HG03439 (cell line): ENCODE measurements around the gene GAGE12D.
"Not testable (repeated sequence)": the region's sequence is repeated elsewhere in the genome, so short reads cannot be mapped to it uniquely, and the experiment has no call there.

Source experiments
- ATAC-seq: cut with Tn5 transposase; IDR thresholded peaks from one replicate; pipeline ENCODE4 v1.9.1; 2021; ENCODE audit warnings: mild to moderate bottlenecking, moderate library complexity; ENCODE audit not compliant: unreplicated experiment

The GAGE12D gene

GRCh38 chrX:49541433-49541832 is at the start of gene GAGE12D:
GAGE12D (plus strand) TSS chrX:49541733; CDS start chrX:49542888, 1,155 bp downstream.
- not testable (repeated sequence) for ATAC-seq

GRCh38 chrX:49531877-49532276 is 9.7 kb upstream of the GAGE12D start, which contains the start of gene GAGE12C:
GAGE12C (plus strand) TSS chrX:49532177; CDS start chrX:49533332, 1,155 bp downstream.
- not testable (repeated sequence) for ATAC-seq

- ATAC-seq = not testable (repeated sequence)
Observed at GRCh38 chrX:49550989-49551388, 9.5 kb downstream of the GAGE12D start, which contains the start of gene GAGE12E. GAGE12E (plus strand) TSS chrX:49551289; CDS start chrX:49552444, 1,155 bp downstream.

GRCh38 chrX:49560542-49560941 is 19.0 kb downstream of the GAGE12D start, which contains the start of gene GAGE12F:
GAGE12F (plus strand) TSS chrX:49560842; CDS start chrX:49561997, 1,155 bp downstream.
- not testable (repeated sequence) for ATAC-seq

GRCh38 chrX:49568728-49569127 is 27.2 kb downstream of the GAGE12D start:
- ATAC-seq = not testable (repeated sequence)

GRCh38 chrX:49569152-49569551 is 27.6 kb downstream of the GAGE12D start:
- ATAC-seq = not testable (repeated sequence)

GRCh38 chrX:49570100-49570499 is 28.6 kb downstream of the GAGE12D start, which contains the start of gene GAGE12G:
GAGE12G (plus strand) TSS chrX:49570400; CDS start chrX:49571555, 1,155 bp downstream.
- ATAC-seq = not testable (repeated sequence)

GRCh38 chrX:49579649-49580048 is 38.1 kb downstream of the GAGE12D start, which contains the start of gene GAGE12H:
GAGE12H (plus strand) TSS chrX:49579949; CDS start chrX:49581104, 1,155 bp downstream.
- not testable (repeated sequence) for ATAC-seq

- ATAC-seq = not testable (repeated sequence)
Observed at GRCh38 chrX:49589196-49589595, 47.7 kb downstream of the GAGE12D start, which contains the start of gene GAGE2A. GAGE2A (plus strand) TSS chrX:49589496; CDS start chrX:49590651, 1,155 bp downstream.

GRCh38 chrX:49589769-49590478 is 48.4 kb downstream of the GAGE12D start:
- ATAC-seq = not testable (repeated sequence)

GRCh38 chrX:49590488-49590887 is 49.0 kb downstream of the GAGE12D start:
- not testable (repeated sequence) for ATAC-seq
